Activated CD4-positive, CD25-positive, alpha-beta regulatory T cell treated with anti-CD3 and anti-CD28 coated beads, Interleukin-2, amount 50 U/mL, for 16 hours (primary cell): ENCODE measurements around the gene PPP2CA.
A peak's percentile ranks its signal among the peaks of the same experiment; 100 is the strongest.
"Not testable (repeated sequence)": the region's sequence is repeated elsewhere in the genome, so short reads cannot be mapped to it uniquely, and the experiment has no call there.

Experiments used
- DNase-seq: peaks from one replicate; pipeline ENCODE4 v3.0.0-alpha.2; 2020; ENCODE audit warnings: low read depth, low spot score

Gene PPP2CA

GRCh38 chr5:134225780-134226440 is at the start of gene PPP2CA:
Gene PPP2CA (minus strand): TSS chr5:134226073. CDS start chr5:134225861, 212 bp downstream.
- DNase-seq: peak; percentile 98

- no peak for DNase-seq
Measured at GRCh38 chr5:134273642-134274395, 47.9 kb upstream of the PPP2CA start.

GRCh38 chr5:134271059-134271458 is 45.2 kb upstream of the PPP2CA start:
- no peak for DNase-seq

- DNase-seq: no peak
Measured at GRCh38 chr5:134268919-134269318, 43.0 kb upstream of the PPP2CA start.

- DNase-seq: no peak
Measured at GRCh38 chr5:134268019-134268601, 42.2 kb upstream of the PPP2CA start.

- no peak for DNase-seq
Measured at GRCh38 chr5:134267366-134268018, 41.6 kb upstream of the PPP2CA start.

- DNase-seq: no peak
Measured at GRCh38 chr5:134263801-134264200, 37.9 kb upstream of the PPP2CA start.

- not testable (repeated sequence) for DNase-seq
Measured at GRCh38 chr5:134262629-134263028, 36.8 kb upstream of the PPP2CA start.

- DNase-seq: no peak
Measured at GRCh38 chr5:134258896-134259295, 33.0 kb upstream of the PPP2CA start.

- DNase-seq: no peak
Measured at GRCh38 chr5:134257176-134257575, 31.3 kb upstream of the PPP2CA start.

- no peak for DNase-seq
Measured at GRCh38 chr5:134255418-134256150, 29.7 kb upstream of the PPP2CA start.

GRCh38 chr5:134253368-134254153 is 27.7 kb upstream of the PPP2CA start:
- not testable (repeated sequence) for DNase-seq

GRCh38 chr5:134252671-134253070 is 26.8 kb upstream of the PPP2CA start:
- no peak for DNase-seq

- DNase-seq: no peak
Measured at GRCh38 chr5:134250949-134251348, 25.1 kb upstream of the PPP2CA start.

GRCh38 chr5:134249469-134250379 is 23.9 kb upstream of the PPP2CA start:
- no peak for DNase-seq

GRCh38 chr5:134248256-134248655 is 22.4 kb upstream of the PPP2CA start:
- no peak for DNase-seq

GRCh38 chr5:134247428-134248224 is 21.8 kb upstream of the PPP2CA start:
- DNase-seq: no peak

- no peak for DNase-seq
Measured at GRCh38 chr5:134246771-134247427, 21.0 kb upstream of the PPP2CA start.
